Activated effector memory CD4-positive, alpha-beta T cell treated with Interleukin-2 at 50 U/mL for 16 hours (primary cell): ENCODE measurements around the gene EPHA1.
"Not testable (repeated sequence)": the region's sequence is repeated elsewhere in the genome, so short reads cannot be mapped to it uniquely, and the experiment has no call there.

Source experiments
- DNase-seq: peaks from one replicate; pipeline ENCODE4 v3.0.0-alpha.2; 2020

The EPHA1 gene

DNA sequence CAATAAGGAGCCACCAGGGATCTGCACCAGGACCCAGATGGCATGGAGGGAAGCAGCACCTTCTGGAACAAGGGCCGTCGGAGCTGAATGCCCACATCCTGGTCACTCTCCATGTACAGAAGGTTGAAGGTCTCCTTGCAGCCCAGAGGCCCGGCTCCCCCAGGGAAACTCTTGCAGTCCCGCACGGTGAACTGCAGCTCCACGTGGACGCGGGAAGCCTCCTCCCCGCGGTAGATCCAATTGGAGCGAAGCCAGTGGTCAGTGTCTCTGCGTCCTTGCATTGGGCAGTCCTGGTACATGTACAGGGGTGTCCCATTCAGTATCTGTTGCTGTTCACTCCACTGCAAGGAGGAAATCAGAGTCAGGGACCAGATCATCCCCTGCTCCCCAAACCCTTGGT is 7.4 kb downstream of the EPHA1 start:
- no peak for DNase-seq

DNA sequence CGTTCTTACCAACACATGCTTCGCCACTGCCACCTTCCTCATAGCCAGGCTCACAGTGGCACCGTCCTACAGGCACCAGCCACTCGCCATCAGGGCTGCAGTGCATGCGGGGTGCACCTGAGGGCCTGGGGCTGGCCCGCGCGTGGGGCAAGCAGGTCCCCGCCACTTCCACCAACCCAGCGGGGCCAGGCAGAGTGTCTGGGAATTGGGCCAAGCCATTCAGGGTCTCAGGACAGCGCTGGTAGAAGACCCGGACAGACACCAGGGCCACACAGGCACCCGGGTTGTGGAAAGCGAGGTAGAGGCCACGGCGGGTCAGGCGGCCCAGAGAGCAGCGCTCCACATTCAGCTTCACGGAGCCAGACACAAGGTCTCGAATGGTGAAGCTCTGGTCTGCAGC is 9.0 kb downstream of the EPHA1 start:
- no peak for DNase-seq

DNA sequence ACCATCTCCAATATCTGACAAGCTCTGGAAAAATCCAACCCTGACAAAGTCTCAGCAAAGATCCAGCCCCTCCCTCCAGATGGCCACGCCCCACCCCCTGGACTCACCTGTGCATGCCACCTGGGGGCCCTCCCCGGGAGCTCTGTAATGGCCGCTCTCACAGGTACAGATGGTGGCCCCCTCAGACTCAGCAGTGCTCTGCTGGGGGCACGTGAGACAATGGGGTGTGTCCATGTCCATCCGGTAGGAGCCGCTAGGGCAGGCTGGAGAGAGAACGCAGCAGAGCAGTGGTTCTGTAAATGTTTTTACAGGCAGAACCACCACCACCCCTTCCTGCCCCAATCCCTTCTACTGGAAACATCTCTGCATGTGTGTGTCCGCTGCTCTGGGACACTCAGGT is 9.5 kb downstream of the EPHA1 start:
- no peak for DNase-seq

DNA sequence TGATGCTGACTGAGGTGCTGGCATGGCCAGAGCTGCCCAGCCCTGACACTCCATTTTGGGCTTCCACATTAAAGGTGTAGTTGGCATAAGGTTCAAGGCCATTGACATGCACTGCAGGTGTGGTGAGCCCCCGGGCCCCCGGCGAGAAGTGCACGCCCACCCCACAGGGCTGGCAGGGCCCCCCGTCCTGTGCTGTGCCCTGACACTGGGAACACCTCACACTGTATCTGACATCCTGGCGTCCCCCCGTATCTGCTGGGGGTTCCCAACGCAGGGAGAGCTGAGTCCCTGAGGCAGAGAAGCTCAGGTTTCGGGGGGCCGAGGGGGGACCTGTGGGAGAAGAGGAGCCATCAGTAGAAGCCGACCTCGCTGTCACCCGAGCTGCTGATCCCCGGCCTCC is 10.0 kb downstream of the EPHA1 start:
- no peak for DNase-seq

DNA sequence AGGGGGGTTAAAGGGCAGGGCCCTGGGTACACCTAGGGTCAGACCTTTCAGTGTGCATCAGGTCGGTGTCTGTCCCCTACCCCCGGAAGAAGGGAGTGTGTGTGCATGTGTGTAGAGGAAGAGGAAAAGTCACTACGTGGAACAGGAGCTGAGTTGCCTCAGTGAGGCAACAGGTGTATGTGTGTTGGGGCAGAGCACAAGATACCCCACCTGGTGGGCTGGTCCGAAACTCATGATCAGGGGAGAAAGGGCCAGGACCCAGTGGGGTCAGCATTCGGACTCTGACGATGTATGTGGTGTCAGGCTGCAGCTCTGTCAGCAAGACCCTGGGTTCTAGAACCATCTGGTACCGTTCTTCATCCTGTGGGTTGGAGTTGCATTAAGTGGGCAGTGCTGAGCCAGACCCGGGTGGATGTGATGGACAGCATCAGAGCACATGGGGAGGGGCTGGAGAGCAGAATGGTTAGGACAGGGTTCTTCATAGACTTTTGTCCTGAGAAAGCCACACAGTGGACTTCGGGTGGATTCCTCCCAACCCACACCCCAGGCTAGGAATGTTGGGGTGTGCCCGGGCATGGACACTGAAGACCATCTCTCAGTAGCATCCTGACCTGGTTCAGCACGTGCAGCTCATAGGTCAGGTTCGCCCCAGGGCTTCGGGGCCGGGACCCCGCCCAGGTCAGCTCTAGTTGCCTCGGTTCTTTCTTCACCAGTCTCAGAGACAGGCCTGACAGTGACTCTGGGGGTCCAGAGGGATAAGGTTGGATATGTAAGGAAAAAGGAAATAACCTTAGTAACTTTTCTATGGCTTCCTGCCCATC is 10.7 kb downstream of the EPHA1 start:
- no peak for DNase-seq

DNA sequence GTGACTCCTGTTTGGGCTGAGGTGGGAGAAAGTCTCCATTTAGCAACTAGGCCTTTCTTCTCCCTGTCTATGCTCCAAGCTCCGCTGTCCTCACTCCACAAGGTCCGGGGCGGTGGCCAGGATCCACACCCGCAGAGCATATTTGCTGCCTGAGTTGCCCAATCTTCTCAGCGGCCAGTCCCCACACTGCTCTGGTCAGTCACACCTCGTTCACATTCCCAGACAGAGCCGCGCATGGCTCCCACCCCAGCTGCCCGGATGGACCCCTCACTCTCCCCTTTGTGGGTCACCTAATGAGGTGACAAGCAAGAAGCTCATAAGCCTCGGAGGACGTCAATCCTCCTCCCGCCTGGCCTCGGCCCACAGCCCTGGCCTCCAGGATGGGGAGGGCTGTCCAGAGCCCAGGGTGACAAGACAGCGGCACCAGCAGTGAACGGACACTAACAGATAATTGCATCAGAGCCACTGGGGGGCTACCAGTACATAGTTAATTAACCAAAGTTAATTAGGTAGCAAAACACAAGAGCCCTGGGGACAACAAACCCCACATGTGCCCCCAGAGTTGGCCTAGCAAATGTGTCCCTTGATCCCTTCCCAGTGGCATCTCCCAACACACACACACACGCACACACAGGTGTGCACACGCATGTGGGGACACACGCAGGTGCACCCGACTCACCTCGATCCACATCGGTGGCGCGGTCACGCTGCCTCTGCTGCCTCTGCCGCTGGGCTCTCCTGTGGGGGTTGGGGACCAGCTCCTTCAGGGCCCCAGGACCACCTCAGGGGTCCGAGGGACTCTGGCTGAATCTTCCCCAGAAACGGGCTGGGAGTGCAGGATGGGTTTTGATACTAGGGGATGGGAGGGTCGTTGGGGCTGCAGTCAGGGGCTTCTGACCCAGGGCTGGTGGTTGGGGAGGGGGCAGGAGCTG is 11.8 kb downstream of the EPHA1 start:
- no peak for DNase-seq

DNA sequence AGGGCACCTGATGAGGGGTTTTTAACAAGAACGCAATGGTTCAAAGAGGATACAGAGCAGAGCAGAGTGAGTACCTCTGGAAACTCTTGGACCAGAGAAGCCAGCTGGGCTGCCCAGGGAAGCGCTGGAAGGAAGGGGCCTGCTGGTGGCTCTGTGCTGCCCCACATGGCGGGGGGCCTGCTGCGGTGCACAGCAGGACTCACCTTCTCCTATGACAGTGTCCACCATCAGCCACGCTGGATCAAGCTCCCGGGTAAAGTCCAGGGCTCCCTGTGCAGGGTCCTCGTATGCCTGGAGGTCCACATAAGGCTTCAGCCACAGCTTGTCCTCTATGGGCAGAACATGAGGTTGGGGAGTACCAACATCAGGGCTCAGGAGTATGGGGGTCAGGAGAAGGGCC is 12.5 kb downstream of the EPHA1 start:
- no peak for DNase-seq

DNA sequence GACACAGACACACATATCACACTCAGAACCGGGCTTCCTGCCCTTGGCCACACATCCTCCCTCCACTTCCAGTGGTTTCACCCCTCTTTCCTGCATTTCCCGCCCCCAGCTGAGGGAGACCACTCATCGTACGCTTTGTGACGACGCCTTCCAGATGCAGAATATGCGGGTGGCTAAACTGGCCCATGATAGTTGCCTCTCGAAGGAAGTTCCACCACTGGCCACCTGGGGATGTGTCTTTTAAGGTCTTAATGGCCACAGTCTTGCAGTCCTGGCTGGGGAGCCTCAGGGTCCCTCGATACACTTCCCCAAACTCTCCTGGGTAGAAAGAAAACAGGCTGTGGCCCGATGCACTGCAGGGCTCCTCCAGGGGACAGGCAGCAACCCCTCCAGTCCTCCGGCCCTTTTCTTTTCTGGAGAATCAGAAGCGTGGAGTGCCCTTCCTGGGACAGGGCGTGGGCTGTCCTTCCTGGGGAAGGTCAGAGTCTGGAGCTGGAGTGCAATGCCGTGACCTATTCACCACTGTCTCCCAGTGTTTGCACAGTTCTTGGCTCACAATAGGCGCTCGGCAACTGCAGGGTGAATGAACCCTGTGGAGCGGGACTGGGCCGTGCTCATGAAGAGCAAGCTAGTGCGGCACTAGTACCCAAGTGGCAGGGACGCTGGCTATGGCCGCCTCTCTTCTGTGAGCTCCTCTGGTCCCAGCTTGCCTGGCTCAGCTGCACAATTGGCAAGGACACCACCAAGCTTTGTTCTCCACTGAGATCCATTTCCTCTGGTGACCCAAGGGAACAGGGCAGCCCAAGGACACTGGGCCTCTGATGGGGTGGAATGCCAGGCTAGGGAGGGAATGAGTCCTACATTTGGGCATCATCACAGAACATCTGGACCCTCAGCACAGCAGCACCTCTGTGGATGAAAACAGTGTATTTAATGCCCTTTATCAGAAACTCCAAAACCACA is 13.2 kb downstream of the EPHA1 start:
- no peak for DNase-seq

DNA sequence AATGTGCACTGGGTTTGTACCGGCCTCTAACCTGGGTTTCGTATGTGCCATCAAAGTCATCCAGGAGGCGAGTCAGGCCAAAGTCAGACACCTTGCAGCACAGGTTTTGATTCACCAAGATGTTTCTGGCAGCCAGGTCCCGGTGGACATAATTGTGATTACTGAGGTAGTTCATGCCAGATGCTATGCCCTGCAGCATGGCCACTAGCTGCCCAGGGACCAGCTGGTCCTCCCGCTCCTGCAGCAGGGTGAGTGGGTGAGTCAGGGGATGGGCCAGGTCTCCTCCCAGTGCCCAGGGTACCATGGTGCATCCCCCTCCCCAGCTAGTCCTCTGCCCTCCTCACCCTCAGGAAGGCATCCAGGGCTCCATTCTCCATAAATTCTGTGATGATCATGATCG is 13.9 kb downstream of the EPHA1 start:
- no peak for DNase-seq

DNA sequence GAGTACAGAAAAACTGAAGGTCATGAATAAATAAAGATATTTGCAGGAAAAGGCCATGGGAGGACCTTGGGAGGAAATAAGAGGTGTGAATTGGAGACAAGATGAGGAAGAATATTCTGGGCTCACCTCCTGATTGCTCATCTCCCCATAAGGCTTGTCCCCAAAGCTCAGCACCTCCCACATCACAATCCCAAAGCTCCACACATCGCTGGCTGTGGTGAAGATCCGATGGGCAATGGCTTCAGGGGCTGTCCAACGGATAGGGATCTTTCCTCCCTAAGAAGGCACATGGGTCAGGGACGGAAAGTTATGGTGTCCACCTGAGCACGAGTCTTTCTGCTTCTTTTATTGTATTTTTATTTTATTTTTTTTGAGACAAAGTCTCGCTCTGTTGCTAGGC is 14.6 kb downstream of the EPHA1 start:
- DNase-seq: no peak

DNA sequence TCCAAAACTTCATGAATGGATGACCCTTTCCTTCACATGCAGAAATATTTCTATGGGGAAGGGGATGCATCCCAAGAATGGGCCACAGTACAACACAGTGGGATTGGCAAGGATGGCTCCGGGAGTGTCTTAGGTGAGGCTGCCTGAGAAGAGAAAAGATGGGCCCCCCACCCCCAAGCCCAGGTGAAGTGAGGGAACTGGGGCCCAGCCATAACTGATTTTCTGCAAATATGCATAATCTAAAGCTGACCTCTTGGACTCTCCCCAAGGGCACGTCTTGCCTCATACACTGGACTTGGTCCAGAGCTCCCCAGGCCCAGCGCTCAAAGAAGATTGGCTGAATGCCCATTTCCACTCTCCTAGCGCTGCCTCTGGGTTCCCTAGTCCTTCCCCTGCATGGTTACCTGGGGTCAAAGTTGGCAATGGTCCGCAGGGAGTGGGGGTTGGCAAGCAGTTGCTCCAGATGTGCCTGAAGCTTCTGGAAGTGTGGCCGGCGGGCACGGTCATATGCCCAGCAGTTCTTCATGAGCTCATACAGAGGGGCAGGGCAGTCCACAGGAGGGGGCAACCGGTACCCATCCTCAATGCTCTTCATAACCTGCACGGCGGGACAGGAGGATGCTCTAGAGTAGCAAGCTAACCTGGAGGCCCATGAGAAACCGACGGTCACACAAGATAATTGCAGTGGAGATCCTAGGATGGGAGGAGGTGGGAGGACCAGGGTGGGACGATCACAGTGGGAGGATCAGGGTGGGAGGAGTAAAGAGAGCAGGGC is 15.2 kb downstream of the EPHA1 start:
- DNase-seq: no peak

DNA sequence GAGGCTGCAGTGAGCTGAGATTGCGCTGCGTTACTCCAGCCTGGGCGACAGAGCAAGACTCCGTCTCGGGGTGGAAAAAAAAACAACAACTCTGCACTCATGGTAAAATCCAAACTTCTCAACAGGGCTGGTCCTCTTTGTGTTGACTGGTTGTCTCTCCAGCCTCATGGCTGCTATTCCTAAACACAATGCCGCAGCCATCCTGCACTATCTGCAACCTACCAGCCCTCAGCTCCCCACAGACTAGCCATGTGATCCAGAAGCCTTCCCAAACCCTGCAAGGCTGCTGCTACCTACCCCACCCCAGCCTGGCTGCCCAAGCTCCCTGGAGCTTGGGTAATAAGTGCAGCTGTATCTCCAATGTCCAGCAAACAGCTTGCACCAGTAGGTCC is 15.8 kb downstream of the EPHA1 start:
- no peak for DNase-seq

DNA sequence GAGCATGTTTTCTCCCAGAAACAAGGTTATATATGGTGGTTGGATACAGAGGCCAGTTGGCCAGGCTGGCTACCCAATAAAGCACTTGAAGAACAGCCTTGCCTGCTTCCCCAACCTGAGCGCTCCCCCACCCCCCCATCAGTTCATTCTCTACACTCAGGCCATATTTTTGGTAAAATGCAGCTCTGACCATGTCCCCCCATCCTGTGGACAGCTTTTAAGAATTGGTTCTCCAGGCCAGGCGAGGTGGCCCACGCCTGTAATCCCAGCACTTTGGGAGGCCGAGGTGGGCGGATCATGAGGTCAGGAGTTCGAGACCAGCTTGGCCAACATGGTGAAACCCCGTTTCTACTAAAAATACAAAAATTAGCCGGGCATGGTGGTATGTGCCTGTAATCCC is 16.2 kb downstream of the EPHA1 start:
- not testable (repeated sequence) for DNase-seq

DNA sequence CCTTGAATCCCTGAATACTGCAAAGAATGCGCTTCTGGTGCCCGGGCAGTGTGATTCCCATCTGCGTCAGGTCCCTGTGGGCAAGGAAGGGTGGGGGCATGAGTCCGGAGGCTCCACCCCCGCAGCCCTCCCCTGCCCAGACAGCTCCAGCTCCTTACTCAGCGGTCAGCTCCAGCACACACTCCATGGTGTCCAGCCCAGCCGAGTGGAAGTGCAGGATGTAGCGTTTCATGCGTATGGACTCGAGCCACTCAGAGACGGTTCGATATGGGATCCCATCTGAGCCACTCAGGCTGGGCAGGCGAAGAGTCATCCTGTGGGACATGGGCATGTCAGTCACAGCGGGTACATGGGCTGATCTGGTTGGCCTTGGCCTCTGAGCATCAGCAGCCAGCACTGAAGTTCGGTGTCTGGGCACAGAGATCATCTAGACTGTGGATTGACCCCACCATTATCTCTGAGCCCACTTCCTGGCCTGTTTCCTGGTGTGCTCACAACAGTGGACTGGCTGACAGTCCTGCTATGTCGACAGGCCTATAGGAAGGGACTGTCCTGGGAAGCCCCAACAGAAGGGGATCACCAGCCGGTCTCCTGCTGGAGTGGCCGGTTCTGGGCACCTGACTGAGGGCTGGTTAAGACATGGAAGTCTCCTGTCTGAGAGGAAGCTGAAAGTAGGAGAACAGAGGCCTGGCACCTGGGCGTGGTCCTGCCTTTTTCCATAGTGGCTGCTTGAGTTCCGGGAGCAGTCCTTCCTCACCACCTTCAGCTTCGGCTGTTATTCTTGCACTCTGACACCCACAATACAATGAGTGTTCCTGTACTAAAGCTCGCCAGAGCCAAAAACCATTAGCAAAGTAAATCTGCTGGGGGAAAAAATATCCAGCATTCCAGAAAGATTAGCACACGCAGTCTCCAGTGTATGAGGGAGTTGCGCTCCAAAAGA is 16.9 kb downstream of the EPHA1 start:
- DNase-seq: no peak

DNA sequence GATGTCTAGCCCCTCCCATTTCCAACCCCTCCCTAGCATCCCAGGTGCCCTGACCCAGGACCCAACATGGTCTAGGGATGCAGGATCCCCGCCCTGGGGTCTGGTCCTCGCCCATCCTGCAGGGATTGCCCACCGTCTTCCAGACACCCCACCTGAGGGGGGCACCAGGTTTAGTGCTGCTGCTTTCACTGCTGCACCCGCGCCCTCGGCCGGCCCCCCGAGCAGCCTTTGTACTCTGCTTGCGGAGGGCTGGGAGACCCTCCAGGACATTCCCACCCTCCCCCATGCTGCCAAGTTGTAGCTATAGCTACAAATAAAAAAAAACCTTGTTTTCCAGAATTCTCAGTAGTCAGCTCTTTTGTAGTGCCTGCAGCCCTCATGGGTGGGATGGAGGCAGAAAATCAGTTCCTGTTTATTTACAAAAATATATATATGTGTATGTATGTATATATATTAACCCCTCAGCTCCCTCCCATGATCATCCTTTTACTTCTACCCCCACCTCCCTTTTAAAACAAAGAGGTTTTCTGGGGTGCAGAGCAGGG is 17.8 kb downstream of the EPHA1 start:
- DNase-seq: no peak

DNA sequence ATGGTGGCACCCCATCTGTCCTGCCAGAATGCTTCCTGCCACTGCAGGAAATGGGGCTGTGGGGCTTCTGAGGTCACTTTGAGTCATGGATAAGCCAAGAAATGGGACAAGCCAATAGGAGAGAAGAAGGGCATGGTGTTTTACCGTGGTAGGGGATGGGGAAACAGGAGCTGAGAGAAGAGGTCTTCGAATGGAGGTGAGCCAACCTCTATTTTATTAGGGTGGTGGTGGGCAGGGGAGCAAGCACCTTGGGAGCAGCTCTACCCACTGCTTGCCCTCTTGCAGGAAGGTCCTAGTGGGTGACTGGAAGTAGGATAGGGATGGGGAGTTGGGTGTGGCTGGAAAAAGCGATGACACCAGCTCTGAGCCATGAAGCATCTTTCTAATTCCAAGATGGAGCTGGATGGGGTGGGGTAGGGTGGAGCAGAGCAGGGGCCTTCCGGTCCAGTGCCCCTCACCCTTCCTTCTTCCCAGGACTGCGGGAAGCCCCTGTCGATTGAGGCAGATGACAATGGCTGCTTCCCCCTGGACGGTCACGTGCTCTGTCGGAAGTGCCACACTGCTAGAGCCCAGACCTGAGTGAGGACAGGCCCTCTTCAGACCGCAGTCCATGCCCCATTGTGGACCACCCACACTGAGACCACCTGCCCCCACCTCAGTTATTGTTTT is 18.4 kb downstream of the EPHA1 start:
- DNase-seq: no peak

DNA sequence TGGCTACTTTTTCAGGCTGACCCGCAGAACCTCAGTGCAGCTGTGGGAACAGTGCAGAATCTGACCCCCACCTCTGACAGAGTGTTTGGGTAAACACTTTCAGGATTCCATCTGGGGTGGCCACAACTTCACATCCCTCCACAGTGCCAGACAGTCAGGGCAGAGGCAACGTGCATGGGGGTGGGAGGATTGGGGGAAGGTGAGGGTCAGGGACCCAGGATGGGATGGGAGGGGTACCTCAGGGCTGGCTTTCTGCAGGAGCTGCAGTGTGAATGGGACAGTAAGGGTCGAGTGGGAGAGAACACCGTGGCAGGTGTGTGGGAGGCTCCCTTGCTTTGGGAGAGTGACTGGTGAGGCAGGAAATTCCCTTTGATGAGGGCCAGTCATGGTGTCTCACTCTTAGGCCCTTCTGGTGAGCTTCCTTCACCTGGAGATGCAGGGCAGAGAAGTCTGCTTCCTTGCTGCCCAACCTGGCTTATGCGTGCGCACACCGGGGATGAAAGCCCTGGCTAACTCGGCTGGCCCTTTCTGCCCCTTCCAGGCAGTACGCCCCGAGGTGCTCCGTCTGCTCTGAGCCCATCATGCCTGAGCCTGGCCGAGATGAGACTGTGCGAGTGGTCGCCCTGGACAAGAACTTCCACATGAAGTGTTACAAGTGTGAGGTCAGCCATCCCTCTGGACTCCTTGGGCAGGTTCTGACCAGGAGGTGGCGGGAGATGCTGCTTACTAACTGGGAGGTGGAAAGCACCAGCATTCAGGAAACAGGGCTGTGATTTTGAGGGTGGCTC is 19.1 kb downstream of the EPHA1 start:
- no peak for DNase-seq

DNA sequence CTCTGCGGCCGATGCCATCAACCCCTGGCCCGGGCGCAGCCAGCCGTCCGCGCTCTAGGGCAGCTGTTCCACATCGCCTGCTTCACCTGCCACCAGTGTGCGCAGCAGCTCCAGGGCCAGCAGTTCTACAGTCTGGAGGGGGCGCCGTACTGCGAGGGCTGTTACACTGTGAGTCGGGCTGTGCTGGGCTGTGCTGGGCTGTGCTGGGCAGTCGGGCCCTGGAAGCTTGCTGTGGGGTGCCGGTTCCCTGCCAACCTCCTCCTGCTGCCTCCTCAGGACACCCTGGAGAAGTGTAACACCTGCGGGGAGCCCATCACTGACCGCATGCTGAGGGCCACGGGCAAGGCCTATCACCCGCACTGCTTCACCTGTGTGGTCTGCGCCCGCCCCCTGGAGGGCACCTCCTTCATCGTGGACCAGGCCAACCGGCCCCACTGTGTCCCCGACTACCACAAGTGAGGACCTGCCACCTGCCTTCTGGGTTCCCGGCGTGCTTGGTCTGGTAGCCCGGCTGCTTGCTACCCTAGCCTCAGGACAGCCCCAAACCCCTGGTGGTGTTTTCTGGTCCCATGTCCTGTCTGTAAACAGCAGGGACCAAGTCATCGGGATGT is 20.1 kb downstream of the EPHA1 start:
- no peak for DNase-seq

DNA sequence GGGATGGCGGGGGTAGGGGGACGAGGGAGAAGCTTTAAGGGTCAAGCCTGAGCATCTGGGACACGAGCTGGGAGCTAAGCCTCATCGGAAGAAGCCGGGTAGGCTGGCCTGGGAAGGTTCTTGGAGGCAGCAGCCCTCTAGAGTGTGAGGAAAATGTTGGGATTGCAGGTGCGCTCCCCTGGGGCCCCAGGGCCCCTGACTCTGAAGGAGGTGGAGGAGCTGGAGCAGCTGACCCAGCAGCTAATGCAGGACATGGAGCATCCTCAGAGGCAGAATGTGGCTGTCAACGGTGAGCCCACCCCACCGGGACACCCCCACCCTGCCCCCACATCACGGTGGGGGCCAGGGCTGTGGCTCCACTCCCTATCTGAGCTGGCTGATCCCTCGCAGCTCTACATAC is 20.6 kb downstream of the EPHA1 start:
- DNase-seq: no peak
